Fibroblast of lung (primary cell): ENCODE data around the gene IP6K1.

Experiments used
- CTCF ChIP-seq, 2 donors: IDR thresholded peaks in 1 of 2; conservative IDR thresholded peaks in 1 of 2; 1 replicate in 1 of 2; 2 replicates in 1 of 2; pipeline ENCODE4 v1.5.1; 2011 to 2012; ENCODE audit warnings: low read length in 2 of 2, control low read depth in 1 of 2, inconsistent platforms in 1 of 2, low read depth in 1 of 2, mild to moderate bottlenecking in 1 of 2
- EZH2 ChIP-seq: IDR thresholded peaks from 2 replicates; pipeline ENCODE4 v1.5.1; 2012; ENCODE audit warnings: low read length, control low read depth, mild to moderate bottlenecking; ENCODE audit errors: missing control alignments

- TF ChIP-seq CTCF (conservative IDR thresholded peaks at IDR 0.05 in 1 of 2, IDR thresholded peaks at IDR 0.05 in 1 of 2; ENCODE audit: low read depth in 1 of 2, low read length in 2 of 2) (no peak), EZH2 (no peak)
Observed at GRCh38 chr3:49727924-49728361, 58.4 kb downstream of the IP6K1 start.
